T-helper 2 cell (primary cell): ENCODE measurements around the gene RRP9.
"Not testable (repeated sequence)": the region's sequence is repeated elsewhere in the genome, so short reads cannot be mapped to it uniquely, and the experiment has no call there.

Experiments used
- DNase-seq, 5 experiments: peaks; one replicate each; pipeline versions ENCODE4 v3.0.0 to v3.0.0-alpha.2; 2012 to 2022
- total RNA-seq, 2 donors: gene quantifications; one replicate each; lab custom pipeline; 2026; lab: John Stamatoyannopoulos, UW

RRP9 gene
- 14.3 to 14.5 reads per million in 2 donors for total RNA-seq

GRCh38 chr3:51941798-51942602 lies at the start of gene RRP9, which contains the start of gene PARP3:
Gene RRP9 (minus strand): TSS chr3:51941904. CDS start chr3:51941867, 37 bp downstream.
Gene PARP3 (plus strand): TSS chr3:51942363. CDS start chr3:51943356, 993 bp downstream.
- DNase-seq: peak; percentile 99 to 100 (median 100)

GRCh38 chr3:51990501-51990971 lies 48.8 kb upstream of the RRP9 start:
- not testable (repeated sequence) for DNase-seq

- no peak for DNase-seq
Measured at GRCh38 chr3:51988286-51989146, 46.8 kb upstream of the RRP9 start.

GRCh38 chr3:51987568-51987967 lies 45.9 kb upstream of the RRP9 start:
- no peak for DNase-seq

GRCh38 chr3:51986010-51986947 lies 44.6 kb upstream of the RRP9 start:
- DNase-seq: no peak

GRCh38 chr3:51985063-51985462 lies 43.4 kb upstream of the RRP9 start:
- no peak for DNase-seq

GRCh38 chr3:51984269-51984647 lies 42.6 kb upstream of the RRP9 start:
- no peak for DNase-seq

- DNase-seq: no peak
Measured at GRCh38 chr3:51983578-51984268, 42.0 kb upstream of the RRP9 start.

- peak; percentile 50 to 72 (median 65) for DNase-seq
Measured at GRCh38 chr3:51982838-51983577, 41.3 kb upstream of the RRP9 start, which contains the start of gene ACY1. Gene ACY1 (plus strand): TSS chr3:51983535. CDS start chr3:51984065, 530 bp downstream.

- DNase-seq: peak in 1 of 5 experiments; percentile 51
Measured at GRCh38 chr3:51982352-51982837, 40.7 kb upstream of the RRP9 start.

GRCh38 chr3:51980253-51980652 lies 38.5 kb upstream of the RRP9 start:
- DNase-seq: no peak

- DNase-seq: no peak
Measured at GRCh38 chr3:51978143-51978502, 36.4 kb upstream of the RRP9 start.

- DNase-seq: peak in 2 of 5 experiments; percentile 26 to 81
Measured at GRCh38 chr3:51977446-51978142, 35.9 kb upstream of the RRP9 start.

GRCh38 chr3:51975852-51976549 lies 34.3 kb upstream of the RRP9 start:
- DNase-seq: peak in 1 of 5 experiments; percentile 23

- DNase-seq: peak; percentile 58 to 81 (median 70)
Measured at GRCh38 chr3:51974963-51975851, 33.5 kb upstream of the RRP9 start, which contains the start of gene ABHD14A. Gene ABHD14A (plus strand): TSS chr3:51975064. CDS start chr3:51975136, 72 bp downstream.

GRCh38 chr3:51974277-51974962 lies 32.7 kb upstream of the RRP9 start:
- peak in 1 of 5 experiments; percentile 32 for DNase-seq

- no peak for DNase-seq
Measured at GRCh38 chr3:51971350-51971749, 29.6 kb upstream of the RRP9 start.
